ENCODE data around the gene CTNNA3. TPM values are rescaled to one million over a fixed set of nuclear protein-coding genes. Genes with fewer than 3 reads are reported as not detected.
A peak's percentile ranks its signal among the peaks of the same experiment; 100 is the strongest.

Gene CTNNA3
- total RNA-seq, 2 donors from 2014 or later, result under 0.01 to 0.33 TPM

GRCh38 chr10:66931340-66931948 lies 764.6 kb downstream of the CTNNA3 start:
- TF ChIP-seq CTCF (IDR thresholded peaks at IDR 0.05), result peak; percentile 62 to 86 (median 82)
- no peak for TF ChIP-seq POLR2A (IDR thresholded peaks at IDR 0.05)
- ATAC-seq (peak; percentile 68), DNase-seq (peak in 1 of 4 donors; percentile 28)
- Histone ChIP-seq H3K4me3 (no peak overlapping the region), H3K9me3 (no peaks in the 10 kb centered on the region), H3K4me1 (no peaks in the 10 kb centered on the region), H3K36me3 (replicated peaks in 1 of 2; ENCODE audit: insufficient read depth in 1 of 2, low read depth in 2 of 2) (no peaks in the 10 kb centered on the region), H3K27ac (no peak overlapping the region), H3K27me3 (peaks cover 0 to 4% of the 10 kb centered on the region in 2 donors)
- intact Hi-C loops (cut with DNase I), result no loop called here
- 18 to 20% methylated on average over 5 of the region's 5 CpGs for WGBS, 2 donors

- H3K27ac ChIP-seq, result no peak overlapping the region
- 25 to 29% methylated on average over 5 of the region's 5 CpGs for WGBS, 2 donors
- no peak for DNase-seq
- peaks cover 9% of the 10 kb centered on the region for H3K4me1 ChIP-seq
- peaks cover 4 to 10% of the 10 kb centered on the region in 2 donors for H3K27me3 ChIP-seq
- H3K36me3 ChIP-seq (replicated peaks in 1 of 2; ENCODE audit: insufficient read depth in 1 of 2, low read depth in 2 of 2), result no peaks in the 10 kb centered on the region
- no peak for ATAC-seq
- TF ChIP-seq POLR2A (IDR thresholded peaks at IDR 0.05) (no peak), CTCF (IDR thresholded peaks at IDR 0.05) (no peak)
- H3K9me3 ChIP-seq, result no peaks in the 10 kb centered on the region
- no peak overlapping the region for H3K4me3 ChIP-seq
- intact Hi-C loops (cut with DNase I), result no loop called here
Measured at GRCh38 chr10:66929375-66929774, 766.6 kb downstream of the CTNNA3 start.

- DNase-seq (no peak), ATAC-seq (no peak)
- peaks cover 4 to 10% of the 10 kb centered on the region in 2 donors for H3K27me3 ChIP-seq
Measured at GRCh38 chr10:66928776-66929175, 767.2 kb downstream of the CTNNA3 start.

GRCh38 chr10:66927971-66928770 lies 767.8 kb downstream of the CTNNA3 start:
- intact Hi-C loops (cut with DNase I), result no loop called here
- peak in 1 of 4 donors; percentile 11 for DNase-seq
- H3K27me3 ChIP-seq, result peaks cover 4 to 10% of the 10 kb centered on the region in 2 donors
- H3K9me3 ChIP-seq, result no peaks in the 10 kb centered on the region
- H3K4me3 ChIP-seq, result no peak overlapping the region
- no peak for ATAC-seq
- no peak for TF ChIP-seq POLR2A (IDR thresholded peaks at IDR 0.05)
- TF ChIP-seq CTCF (IDR thresholded peaks at IDR 0.05), result no peak
- peaks cover 9% of the 10 kb centered on the region for H3K4me1 ChIP-seq
- H3K27ac ChIP-seq, result no peak overlapping the region
- H3K36me3 ChIP-seq (replicated peaks in 1 of 2; ENCODE audit: insufficient read depth in 1 of 2, low read depth in 2 of 2), result no peaks in the 10 kb centered on the region
- WGBS, 2 donors, result 4% methylated on average over 25 to 30 of the region's 30 CpGs

More at GRCh38 chr10:66928776-66929175, 767.2 kb downstream of the CTNNA3 start:
- H3K4me3 ChIP-seq, result no peak overlapping the region
- intact Hi-C loops (cut with DNase I), result no loop called here
- no peaks in the 10 kb centered on the region for H3K36me3 ChIP-seq (replicated peaks in 1 of 2; ENCODE audit: insufficient read depth in 1 of 2, low read depth in 2 of 2)
- no peaks in the 10 kb centered on the region for H3K9me3 ChIP-seq
- peaks cover 9% of the 10 kb centered on the region for H3K4me1 ChIP-seq
- H3K27ac ChIP-seq, result no peak overlapping the region
- WGBS, 2 donors, result 26 to 42% methylated on average over 3 of the region's 3 CpGs
- TF ChIP-seq CTCF (IDR thresholded peaks at IDR 0.05) (no peak), POLR2A (IDR thresholded peaks at IDR 0.05) (no peak)
